ENCODE data around the gene GALNTL6. TPM values are rescaled to one million over a fixed set of nuclear protein-coding genes. Genes with fewer than 3 reads are reported as not detected.
"Not testable (repeated sequence)": the region's sequence is repeated elsewhere in the genome, so short reads cannot be mapped to it uniquely, and the experiment has no call there.

GALNTL6 gene
- total and polyA plus RNA-seq, 4 donors, result 6.1 to 25.4 (median 22.5) TPM

DNA sequence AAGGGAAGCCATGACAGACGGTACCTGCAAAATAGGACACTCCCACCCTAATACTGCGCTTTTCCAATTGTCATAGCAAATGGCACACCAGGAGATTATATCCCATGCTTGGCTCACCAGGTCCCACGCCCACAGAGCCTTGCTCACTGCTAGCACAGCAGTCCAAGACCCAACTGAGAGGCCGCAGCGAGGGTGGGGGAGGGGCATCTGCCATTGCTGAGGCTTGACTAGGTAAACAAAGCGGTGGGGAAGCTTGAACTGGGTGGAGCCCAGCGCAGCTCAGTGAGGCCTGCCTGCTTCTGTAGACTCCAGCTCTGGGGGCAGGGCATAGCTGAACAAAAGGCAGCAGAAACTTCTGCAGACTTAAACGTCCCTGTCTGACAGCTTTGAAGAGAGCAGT, 1099.3 kb downstream of the GALNTL6 start:
- H3K36me3 ChIP-seq (ENCODE audit: control insufficient read depth, insufficient read depth, low read length); H3K9me3 ChIP-seq (ENCODE audit: control insufficient read depth, insufficient read depth, low read length); DNase-seq (ENCODE audit: low read depth in 4 of 6, low spot score in 6 of 6); H3K27me3 ChIP-seq (ENCODE audit: control insufficient read depth, insufficient read depth, low read length); H3K4me3 ChIP-seq (ENCODE audit: low read depth, low read length); H3K4me1 ChIP-seq (ENCODE audit: control insufficient read depth, insufficient read depth, low read length); H3K27ac ChIP-seq (ENCODE audit: low read depth, low read length): not testable (repeated sequence)
- 88% methylated on average over 8 of the region's 8 CpGs for WGBS (ENCODE audit: insufficient coverage)

DNA sequence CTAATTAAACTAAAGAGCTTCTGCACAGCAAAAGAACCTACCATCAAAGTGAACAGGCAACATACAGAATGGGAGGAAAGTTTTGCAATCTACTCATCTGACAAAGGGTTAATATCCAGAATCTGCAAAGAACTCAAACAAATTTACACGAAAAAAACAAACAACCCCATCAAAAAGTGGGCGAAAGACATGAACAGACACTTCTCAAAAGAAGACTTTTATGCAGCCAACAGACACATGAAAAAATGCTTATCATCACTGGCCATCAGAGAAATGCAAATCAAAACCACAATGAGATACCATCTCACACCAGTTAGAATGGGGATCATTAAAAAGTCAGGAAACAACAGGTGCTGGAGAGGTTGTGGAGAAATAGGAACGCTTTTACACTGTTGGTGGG, 1104.2 kb downstream of the GALNTL6 start:
- H3K4me3 ChIP-seq (ENCODE audit: low read depth, low read length); H3K36me3 ChIP-seq (ENCODE audit: control insufficient read depth, insufficient read depth, low read length); H3K4me1 ChIP-seq (ENCODE audit: control insufficient read depth, insufficient read depth, low read length); H3K9me3 ChIP-seq (ENCODE audit: control insufficient read depth, insufficient read depth, low read length); H3K27me3 ChIP-seq (ENCODE audit: control insufficient read depth, insufficient read depth, low read length); DNase-seq (ENCODE audit: low read depth in 4 of 6, low spot score in 6 of 6); H3K27ac ChIP-seq (ENCODE audit: low read depth, low read length): not testable (repeated sequence)
- WGBS (ENCODE audit: insufficient coverage), result 80% methylated on average over 1 of the region's 3 CpGs

DNA sequence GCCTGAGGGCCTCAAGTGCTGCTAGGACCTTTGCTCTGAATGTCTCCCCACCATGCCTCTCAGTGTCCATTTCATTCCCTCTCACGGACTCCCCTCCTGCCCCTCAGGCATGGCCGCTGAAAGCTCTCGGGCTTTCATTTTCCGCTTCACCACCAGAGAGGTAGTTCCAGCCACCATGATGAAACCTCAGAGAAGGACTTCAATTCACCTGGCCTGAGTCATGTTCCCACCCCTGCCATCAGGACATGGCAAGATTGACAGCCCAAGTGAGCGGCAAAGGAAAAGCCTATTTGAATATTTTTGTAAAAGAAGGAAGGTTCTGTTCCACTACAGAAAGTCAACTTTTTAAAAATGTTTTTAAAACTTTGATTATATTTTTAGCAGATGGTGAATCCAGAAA, 1106.1 kb downstream of the GALNTL6 start:
- no peak overlapping the region for H3K4me3 ChIP-seq (ENCODE audit: low read depth, low read length)
- 91% methylated on average over 4 of the region's 5 CpGs for WGBS (ENCODE audit: insufficient coverage)
- DNase-seq (ENCODE audit: low read depth in 4 of 6, low spot score in 6 of 6), result no peak
- H3K27me3 ChIP-seq (ENCODE audit: control insufficient read depth, insufficient read depth, low read length), result no peaks in the 10 kb centered on the region
- peaks cover 1% of the 10 kb centered on the region for H3K9me3 ChIP-seq (ENCODE audit: control insufficient read depth, insufficient read depth, low read length)
- no peaks in the 10 kb centered on the region for H3K4me1 ChIP-seq (ENCODE audit: control insufficient read depth, insufficient read depth, low read length)
- no peaks in the 10 kb centered on the region for H3K36me3 ChIP-seq (ENCODE audit: control insufficient read depth, insufficient read depth, low read length)
- no peak overlapping the region for H3K27ac ChIP-seq (ENCODE audit: low read depth, low read length)

DNA sequence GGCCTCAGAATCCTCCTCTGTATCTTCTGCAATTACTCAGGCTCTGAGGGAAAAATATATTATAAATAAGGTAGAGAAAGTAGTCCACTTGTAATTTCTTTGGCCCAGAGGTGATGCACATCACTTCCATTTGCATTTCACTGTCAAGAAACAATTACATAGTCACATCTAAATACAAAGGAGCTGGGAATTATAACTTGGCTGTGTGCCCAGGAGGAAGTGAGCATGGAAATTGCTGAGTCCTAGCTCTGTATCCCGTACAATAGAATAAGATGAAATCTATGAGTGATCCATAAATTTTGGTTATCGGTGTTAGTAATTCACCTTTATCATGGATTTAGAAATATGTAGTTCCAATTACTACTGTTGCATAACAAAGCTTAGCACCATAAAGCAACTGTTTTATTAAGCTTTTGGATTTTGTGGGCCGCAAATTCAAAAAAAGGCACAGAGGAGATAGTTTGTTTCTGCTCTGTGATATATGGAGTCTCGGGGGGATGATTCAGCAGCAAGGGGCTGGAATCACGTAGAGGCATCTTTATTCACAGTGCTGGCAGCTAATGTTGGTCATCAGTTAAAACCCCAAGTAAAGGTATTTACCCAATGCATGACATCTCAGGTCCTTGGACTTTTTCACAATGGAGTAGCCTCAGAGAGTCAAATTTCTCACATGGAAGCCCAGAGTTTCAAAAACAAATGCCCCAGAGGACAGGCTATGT, 1114.1 kb downstream of the GALNTL6 start:
- Histone ChIP-seq H3K4me3 (ENCODE audit: low read depth, low read length) (no peak overlapping the region), H3K27me3 (ENCODE audit: control insufficient read depth, insufficient read depth, low read length) (no peaks in the 10 kb centered on the region), H3K36me3 (ENCODE audit: control insufficient read depth, insufficient read depth, low read length) (no peaks in the 10 kb centered on the region), H3K27ac (ENCODE audit: low read depth, low read length) (no peak overlapping the region), H3K4me1 (ENCODE audit: control insufficient read depth, insufficient read depth, low read length) (no peaks in the 10 kb centered on the region), H3K9me3 (ENCODE audit: control insufficient read depth, insufficient read depth, low read length) (no peaks in the 10 kb centered on the region)
- WGBS (ENCODE audit: insufficient coverage), result 100% methylated on average over 1 of the region's 5 CpGs
- DNase-seq (ENCODE audit: low read depth in 4 of 6, low spot score in 6 of 6), result peak in 1 of 6 donors; percentile 65

DNA sequence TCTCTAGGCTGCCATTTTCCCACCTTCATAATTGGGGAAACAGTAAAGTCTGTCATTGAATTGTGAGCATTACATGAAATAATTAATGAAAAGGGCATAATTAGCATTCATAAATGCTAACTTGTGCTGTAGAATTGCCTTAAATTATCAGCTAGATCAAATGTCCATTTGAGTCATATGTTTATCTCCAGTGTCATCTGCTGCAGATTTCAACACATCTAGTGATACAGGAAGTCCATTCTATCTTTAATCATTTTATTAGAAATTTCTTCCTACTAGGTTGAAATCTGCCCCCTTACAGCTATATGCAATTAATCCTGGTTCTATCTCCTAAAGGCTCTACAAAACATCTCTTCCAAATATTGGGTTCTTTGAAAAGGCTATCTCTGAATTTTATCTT, 1115.1 kb downstream of the GALNTL6 start:
- no peak for DNase-seq (ENCODE audit: low read depth in 4 of 6, low spot score in 6 of 6)
- Histone ChIP-seq H3K27me3 (ENCODE audit: control insufficient read depth, insufficient read depth, low read length) (no peaks in the 10 kb centered on the region), H3K27ac (ENCODE audit: low read depth, low read length) (no peak overlapping the region), H3K4me3 (ENCODE audit: low read depth, low read length) (no peak overlapping the region), H3K36me3 (ENCODE audit: control insufficient read depth, insufficient read depth, low read length) (no peaks in the 10 kb centered on the region), H3K4me1 (ENCODE audit: control insufficient read depth, insufficient read depth, low read length) (no peaks in the 10 kb centered on the region), H3K9me3 (ENCODE audit: control insufficient read depth, insufficient read depth, low read length) (no peaks in the 10 kb centered on the region)

DNA sequence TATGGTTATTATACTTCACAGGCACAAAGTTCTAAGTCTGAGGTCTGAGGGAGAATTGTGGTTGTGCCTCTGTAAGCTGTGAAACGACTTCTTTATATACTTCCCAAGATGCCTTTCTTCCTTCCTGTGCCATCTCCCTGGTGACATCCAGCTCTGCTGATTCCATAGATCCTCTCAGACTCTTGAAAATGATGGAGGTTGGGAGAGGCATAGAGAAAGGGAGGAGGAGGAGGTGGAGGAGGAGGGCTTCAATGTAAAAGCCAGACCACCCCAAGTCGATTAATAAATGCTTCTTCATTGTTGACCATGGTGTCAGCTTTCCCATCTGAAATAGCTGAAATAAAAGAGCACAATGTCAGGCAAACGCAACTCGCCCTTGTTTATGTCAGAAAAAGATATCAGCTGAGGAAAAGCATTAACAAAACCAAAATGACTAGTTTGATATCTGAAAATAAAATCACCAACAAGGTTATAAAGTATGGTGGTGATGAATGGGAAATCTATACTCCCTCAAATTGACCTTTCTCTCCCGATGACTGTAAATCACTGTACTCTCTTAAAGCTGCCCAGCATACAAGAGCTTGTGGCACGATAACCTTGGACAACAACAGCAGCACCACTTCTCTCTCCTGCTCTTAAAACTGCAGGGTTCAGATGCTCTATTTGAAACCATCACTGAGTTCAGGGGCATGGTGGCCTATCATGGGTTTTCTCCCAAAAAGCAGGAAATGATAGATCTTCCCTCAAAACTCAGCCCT, 1125.0 kb downstream of the GALNTL6 start:
- WGBS (ENCODE audit: insufficient coverage), result 72% methylated on average over 3 of the region's 6 CpGs
- no peak for DNase-seq (ENCODE audit: low read depth in 4 of 6, low spot score in 6 of 6)
- H3K27ac ChIP-seq (ENCODE audit: low read depth, low read length), result no peak overlapping the region

DNA sequence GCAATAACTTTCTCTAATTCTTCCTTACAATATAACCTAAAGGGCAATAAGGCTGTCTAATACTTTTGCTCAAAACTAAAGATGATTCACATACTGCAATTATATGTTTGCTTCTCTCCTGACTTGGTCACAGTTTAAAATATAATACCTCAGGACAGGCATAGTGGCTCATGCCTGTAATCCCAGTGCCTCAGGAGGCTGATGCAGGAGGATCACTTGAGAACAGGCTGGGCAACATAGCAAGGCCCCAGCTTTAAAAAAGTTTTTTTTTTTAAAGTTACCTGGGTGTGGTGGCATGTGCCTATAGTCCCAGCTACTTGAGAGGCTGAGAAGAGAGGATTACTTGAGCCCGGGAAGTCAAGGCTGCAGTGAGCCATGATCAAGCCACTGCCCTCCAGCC, 1125.7 kb downstream of the GALNTL6 start:
- H3K4me1 ChIP-seq (ENCODE audit: control insufficient read depth, insufficient read depth, low read length), result no peaks in the 10 kb centered on the region
- H3K36me3 ChIP-seq (ENCODE audit: control insufficient read depth, insufficient read depth, low read length), result no peaks in the 10 kb centered on the region
- no peak for DNase-seq (ENCODE audit: low read depth in 4 of 6, low spot score in 6 of 6)
- H3K27ac ChIP-seq (ENCODE audit: low read depth, low read length), result no peak overlapping the region
- no peaks in the 10 kb centered on the region for H3K27me3 ChIP-seq (ENCODE audit: control insufficient read depth, insufficient read depth, low read length)
- H3K4me3 ChIP-seq (ENCODE audit: low read depth, low read length), result no peak overlapping the region
- WGBS (ENCODE audit: insufficient coverage), result no CpG with 5 or more reads among the region's 1 CpG
- no peaks in the 10 kb centered on the region for H3K9me3 ChIP-seq (ENCODE audit: control insufficient read depth, insufficient read depth, low read length)

More for the DNA sequence above, 1125.0 kb downstream of the GALNTL6 start:
- Histone ChIP-seq H3K36me3 (ENCODE audit: control insufficient read depth, insufficient read depth, low read length) (no peaks in the 10 kb centered on the region), H3K4me3 (ENCODE audit: low read depth, low read length) (no peak overlapping the region), H3K27me3 (ENCODE audit: control insufficient read depth, insufficient read depth, low read length) (no peaks in the 10 kb centered on the region), H3K4me1 (ENCODE audit: control insufficient read depth, insufficient read depth, low read length) (no peaks in the 10 kb centered on the region), H3K9me3 (ENCODE audit: control insufficient read depth, insufficient read depth, low read length) (no peaks in the 10 kb centered on the region)

DNA sequence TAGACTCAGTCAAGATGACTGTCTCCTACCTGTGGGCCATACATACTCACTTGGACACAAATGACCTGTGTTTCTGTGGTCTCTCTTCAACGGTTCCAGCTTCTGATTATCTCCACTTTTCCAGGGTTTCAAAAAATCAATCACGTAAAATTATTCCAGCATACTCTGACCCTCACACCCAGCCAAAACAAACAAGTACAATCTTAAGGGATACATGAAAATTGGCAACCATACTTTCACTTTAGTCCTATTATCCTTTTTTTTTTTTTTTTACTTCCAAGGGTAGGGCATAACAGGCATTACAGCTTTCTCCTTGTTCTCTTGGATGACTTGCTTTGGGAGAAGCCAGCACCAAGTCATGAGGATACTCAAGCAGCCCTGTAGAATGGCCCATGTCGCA, 1129.6 kb downstream of the GALNTL6 start:
- H3K9me3 ChIP-seq (ENCODE audit: control insufficient read depth, insufficient read depth, low read length), result no peaks in the 10 kb centered on the region
- DNase-seq (ENCODE audit: low read depth in 4 of 6, low spot score in 6 of 6), result no peak
- no peaks in the 10 kb centered on the region for H3K36me3 ChIP-seq (ENCODE audit: control insufficient read depth, insufficient read depth, low read length)
- no peak overlapping the region for H3K27ac ChIP-seq (ENCODE audit: low read depth, low read length)
- WGBS (ENCODE audit: insufficient coverage), result 87% methylated on average over 3 of the region's 3 CpGs
- no peaks in the 10 kb centered on the region for H3K27me3 ChIP-seq (ENCODE audit: control insufficient read depth, insufficient read depth, low read length)
- no peaks in the 10 kb centered on the region for H3K4me1 ChIP-seq (ENCODE audit: control insufficient read depth, insufficient read depth, low read length)
- no peak overlapping the region for H3K4me3 ChIP-seq (ENCODE audit: low read depth, low read length)

DNA sequence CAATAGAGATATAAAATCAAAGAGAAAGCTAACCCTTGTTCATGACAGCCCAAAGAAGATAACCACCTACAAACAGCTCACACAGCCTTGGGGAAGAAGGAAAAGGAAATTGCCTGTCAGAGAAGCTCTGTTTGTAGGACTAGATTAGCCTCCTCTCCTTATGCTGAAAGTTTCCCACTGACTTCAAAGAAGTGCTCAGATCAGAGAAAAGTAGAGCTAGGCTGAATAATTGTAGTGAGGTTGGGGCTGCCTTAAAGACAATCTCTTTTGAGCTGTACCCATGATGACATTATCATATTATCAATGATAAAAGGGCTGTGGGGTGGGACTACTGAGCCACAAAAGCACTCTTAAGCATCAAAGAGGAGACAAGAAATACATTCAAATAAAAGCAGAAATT, 1132.4 kb downstream of the GALNTL6 start:
- Histone ChIP-seq H3K27me3 (ENCODE audit: control insufficient read depth, insufficient read depth, low read length) (no peaks in the 10 kb centered on the region), H3K9me3 (ENCODE audit: control insufficient read depth, insufficient read depth, low read length) (no peaks in the 10 kb centered on the region), H3K4me3 (ENCODE audit: low read depth, low read length) (no peak overlapping the region), H3K36me3 (ENCODE audit: control insufficient read depth, insufficient read depth, low read length) (no peaks in the 10 kb centered on the region), H3K4me1 (ENCODE audit: control insufficient read depth, insufficient read depth, low read length) (no peaks in the 10 kb centered on the region), H3K27ac (ENCODE audit: low read depth, low read length) (no peak overlapping the region)
- DNase-seq (ENCODE audit: low read depth in 4 of 6, low spot score in 6 of 6), result no peak

DNA sequence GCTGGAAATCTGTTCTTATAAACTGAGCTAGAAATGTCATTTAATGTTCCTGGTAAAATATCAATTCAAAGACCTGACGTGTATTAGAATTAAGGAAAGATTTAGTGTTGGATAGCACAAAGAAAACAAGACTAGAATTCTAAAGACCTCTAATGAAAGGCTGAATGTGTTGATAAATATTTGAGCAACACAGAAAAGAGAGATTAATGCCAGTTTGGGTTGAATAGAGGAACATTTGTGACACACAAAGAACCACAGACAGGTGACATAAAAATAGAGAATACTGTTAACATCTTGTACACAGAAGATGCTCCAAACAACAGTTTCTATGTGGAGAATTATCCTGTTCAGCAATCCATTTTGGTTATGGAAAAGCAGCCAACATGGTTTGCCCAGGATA, 1133.3 kb downstream of the GALNTL6 start:
- DNase-seq (ENCODE audit: low read depth in 4 of 6, low spot score in 6 of 6), result peak in 2 of 6 donors; percentile 18 to 65
- Histone ChIP-seq H3K4me3 (ENCODE audit: low read depth, low read length) (no peak overlapping the region), H3K4me1 (ENCODE audit: control insufficient read depth, insufficient read depth, low read length) (no peaks in the 10 kb centered on the region), H3K36me3 (ENCODE audit: control insufficient read depth, insufficient read depth, low read length) (no peaks in the 10 kb centered on the region), H3K27ac (ENCODE audit: low read depth, low read length) (no peak overlapping the region), H3K9me3 (ENCODE audit: control insufficient read depth, insufficient read depth, low read length) (no peaks in the 10 kb centered on the region), H3K27me3 (ENCODE audit: control insufficient read depth, insufficient read depth, low read length) (no peaks in the 10 kb centered on the region)
- WGBS (ENCODE audit: insufficient coverage), result no CpG with 5 or more reads among the region's 1 CpG
